ENCODE measurements around the gene SORL1.

Gene SORL1

GRCh38 chr11:121589946-121590537, 137.9 kb downstream of the SORL1 start:
- no peak for DNase-seq

- no peak for DNase-seq
Measured at GRCh38 chr11:121590772-121591404, 138.8 kb downstream of the SORL1 start.

DNA sequence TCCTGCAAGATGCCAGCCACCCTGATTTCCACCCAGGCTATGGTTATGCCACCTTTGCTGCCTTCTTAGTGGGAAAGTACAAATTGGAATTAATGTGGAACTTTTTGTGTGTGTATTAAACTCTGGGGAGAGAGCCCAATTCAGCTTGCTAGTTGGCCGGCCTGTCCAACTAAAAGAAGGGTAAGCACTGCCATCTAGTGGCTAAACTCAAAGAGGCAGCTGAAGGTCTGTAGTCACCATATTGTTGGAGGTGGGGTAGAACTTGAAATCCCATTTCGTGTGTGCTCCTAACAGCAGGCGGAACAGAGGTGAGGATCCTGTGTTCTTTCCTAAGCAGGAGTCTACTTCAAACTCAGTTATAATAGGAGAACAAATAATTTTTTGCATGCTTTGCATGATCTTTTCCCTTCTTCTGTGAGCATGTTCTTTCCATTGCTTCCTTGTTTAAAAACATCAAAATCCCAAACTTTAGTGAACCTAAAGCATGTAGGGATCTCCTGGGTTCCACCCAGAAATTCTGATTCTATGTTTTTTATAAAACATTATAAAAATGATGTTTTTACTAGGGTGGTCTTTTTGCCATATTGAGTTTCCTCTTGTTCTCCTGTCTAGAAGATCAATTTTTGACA, 139.4 kb downstream of the SORL1 start:
- DNase-seq = peak; percentile 88

- DNase-seq = no peak
Measured at GRCh38 chr11:121592708-121593107, 140.6 kb downstream of the SORL1 start.

DNA sequence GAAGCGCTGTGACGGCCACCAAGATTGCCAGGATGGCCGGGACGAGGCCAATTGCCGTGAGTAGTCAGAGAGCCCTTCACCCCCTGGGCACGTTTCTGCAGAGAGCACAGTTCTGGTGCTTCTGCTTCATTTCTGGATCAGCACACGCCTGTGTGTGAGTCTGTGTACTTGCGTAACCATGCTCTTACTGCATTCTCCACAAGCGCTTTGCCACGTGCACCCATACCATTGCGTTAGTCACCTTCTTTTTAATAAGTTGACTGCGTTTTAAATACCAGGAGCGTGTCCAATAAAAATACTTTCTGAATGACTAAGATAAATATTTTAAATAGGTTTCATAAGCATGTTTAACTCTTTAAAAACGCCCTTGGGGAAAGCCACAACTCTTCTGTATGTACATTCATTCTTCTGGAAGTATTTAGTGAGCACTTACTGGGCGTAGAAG, 143.6 kb downstream of the SORL1 start:
- no peak for DNase-seq

GRCh38 chr11:121596195-121597155, 144.4 kb downstream of the SORL1 start:
- DNase-seq = no peak

- DNase-seq = no peak
Measured at GRCh38 chr11:121603316-121603715, 151.2 kb downstream of the SORL1 start.

DNA sequence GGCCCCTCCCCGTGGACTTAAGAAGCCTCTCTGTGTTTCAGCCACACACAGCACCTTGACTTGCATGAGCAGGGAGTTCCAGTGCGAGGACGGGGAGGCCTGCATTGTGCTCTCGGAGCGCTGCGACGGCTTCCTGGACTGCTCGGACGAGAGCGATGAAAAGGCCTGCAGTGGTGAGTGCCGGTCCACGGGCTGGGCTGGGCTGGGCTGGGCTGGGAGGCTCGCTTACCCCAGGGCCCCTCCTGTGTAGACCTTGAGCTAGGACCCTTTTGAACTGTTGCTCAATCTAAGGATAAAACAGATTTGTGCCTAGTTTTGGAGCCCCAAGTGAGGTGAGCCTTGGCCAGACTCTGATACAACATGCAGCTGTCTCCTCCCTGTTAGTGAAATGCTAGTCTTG, 152.0 kb downstream of the SORL1 start:
- DNase-seq = no peak

DNA sequence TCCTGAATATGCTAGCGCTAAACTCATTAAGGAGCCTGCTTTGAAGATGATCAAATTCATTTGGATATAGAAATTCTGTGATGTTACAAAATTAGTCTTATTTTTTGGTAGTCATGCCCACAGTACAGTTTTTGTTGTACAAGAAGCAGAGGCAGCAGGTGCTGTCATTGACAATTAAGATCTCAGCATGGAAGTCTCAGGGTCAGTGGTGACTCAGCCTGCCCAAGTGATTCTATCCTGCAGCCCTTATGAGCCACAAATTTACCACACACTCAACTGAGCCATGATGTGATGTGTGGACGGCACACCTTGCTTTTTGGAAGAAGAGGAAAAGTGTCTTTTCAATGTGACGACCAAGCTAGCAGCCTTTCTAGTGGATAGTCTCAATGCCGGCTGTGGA, 154.2 kb downstream of the SORL1 start:
- no peak for DNase-seq

- no peak for DNase-seq
Measured at GRCh38 chr11:121607341-121607740, 155.2 kb downstream of the SORL1 start.

DNA sequence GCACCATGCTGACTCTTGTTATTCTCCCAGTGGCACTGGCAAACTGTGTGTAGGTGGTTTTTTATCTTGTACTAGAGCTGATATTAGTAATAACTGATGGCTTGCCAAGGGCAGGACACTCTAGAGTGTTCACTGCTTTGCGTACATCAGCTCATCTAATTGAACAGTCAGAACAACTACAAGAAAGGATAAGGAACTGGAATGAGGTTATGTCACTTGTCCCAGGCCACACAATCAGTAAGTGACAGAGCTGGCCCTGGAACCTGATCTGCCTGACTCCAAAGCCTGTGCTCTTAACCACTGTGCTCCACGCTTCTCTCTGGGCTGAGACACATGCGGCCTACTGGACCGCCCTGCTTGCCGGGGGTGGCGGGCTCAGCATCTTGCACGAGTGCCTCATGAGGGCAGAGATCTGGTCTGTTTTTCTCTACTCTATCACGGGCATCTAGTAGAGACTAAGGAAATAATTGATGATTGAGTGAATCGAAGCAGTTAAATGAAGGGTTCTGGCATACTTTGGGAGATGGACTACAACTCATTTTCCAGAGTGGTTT, 156.5 kb downstream of the SORL1 start:
- no peak for DNase-seq

DNA sequence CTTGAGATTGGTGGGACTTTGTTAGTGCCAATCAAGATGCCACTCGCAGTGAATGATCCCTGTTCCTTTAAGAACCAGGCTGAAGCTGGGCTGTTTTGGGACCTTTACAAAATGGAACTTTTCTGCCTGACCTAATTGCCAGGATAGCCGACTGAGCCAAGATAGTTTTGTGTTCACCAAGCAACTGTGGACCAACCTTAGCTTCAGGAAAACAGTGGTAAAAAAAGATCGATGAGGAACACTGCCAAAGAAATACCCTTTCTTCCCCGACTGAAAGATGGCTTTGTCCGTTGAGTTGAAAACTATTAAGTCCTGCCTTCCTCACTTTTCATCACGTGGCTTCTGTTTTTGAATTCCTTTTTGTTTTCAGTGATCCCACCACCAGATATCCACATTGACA, 158.6 kb downstream of the SORL1 start:
- DNase-seq = no peak

- no peak for DNase-seq
Measured at GRCh38 chr11:121611242-121611641, 159.1 kb downstream of the SORL1 start.

DNA sequence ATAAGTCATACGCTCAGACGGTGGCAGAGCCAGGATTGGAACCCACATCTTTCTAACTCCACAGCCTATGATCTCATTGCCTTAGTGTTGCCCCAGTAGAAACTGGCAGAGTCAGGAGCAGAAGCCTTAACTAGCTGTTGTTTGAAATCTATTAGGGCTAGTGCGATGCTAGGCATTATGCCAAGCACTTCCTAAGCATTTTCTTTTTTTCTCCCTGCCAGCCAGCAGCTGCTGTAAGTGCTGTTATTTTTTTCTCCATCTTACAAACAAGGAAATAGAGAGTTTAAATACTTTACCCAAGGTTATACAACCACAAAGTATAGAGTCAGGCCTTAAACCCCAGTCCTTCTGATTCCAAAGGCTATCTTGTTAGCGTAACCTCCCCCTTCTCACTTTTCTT, 161.6 kb downstream of the SORL1 start:
- DNase-seq = peak; percentile 94

- DNase-seq = no peak
Measured at GRCh38 chr11:121614636-121615240, 162.6 kb downstream of the SORL1 start.

DNA sequence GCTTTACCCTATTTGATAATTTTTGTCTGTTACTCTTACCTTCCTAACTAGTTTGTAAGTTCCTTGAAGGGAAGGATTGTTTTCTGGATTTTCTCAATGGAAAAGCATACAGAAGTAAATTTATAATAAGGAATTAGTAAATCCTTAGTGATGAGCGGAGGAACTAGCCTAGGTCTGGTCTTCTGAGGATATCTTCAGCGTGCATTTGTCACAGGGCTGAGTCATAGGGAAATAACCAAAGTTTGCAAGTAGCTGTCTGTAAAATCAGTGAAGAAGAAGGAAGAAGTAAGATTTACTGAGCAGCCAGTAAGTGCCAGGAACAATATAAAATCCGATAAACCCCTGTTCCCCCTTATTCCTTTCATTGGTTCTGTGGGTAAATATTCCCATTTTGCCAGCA, 163.4 kb downstream of the SORL1 start:
- no peak for DNase-seq

DNA sequence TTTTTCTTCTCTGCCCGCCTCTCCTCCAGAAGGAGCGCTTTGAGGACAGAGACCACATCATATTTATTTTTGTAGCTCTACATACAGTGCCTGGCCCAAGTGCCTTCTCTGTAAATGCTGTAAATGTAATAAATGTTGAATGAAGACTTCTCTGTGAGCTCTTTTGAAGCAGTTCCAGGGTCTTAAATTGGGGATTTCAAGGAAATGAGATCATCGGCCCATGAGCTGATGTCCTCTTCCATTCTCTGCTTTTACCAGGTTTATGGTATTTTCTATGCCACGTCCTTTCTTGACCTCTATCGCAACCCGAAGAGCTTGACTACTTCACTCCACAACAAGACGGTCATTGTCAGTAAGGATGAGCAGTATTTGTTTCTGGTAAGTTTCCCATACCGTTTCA, 166.4 kb downstream of the SORL1 start:
- DNase-seq = no peak

DNA sequence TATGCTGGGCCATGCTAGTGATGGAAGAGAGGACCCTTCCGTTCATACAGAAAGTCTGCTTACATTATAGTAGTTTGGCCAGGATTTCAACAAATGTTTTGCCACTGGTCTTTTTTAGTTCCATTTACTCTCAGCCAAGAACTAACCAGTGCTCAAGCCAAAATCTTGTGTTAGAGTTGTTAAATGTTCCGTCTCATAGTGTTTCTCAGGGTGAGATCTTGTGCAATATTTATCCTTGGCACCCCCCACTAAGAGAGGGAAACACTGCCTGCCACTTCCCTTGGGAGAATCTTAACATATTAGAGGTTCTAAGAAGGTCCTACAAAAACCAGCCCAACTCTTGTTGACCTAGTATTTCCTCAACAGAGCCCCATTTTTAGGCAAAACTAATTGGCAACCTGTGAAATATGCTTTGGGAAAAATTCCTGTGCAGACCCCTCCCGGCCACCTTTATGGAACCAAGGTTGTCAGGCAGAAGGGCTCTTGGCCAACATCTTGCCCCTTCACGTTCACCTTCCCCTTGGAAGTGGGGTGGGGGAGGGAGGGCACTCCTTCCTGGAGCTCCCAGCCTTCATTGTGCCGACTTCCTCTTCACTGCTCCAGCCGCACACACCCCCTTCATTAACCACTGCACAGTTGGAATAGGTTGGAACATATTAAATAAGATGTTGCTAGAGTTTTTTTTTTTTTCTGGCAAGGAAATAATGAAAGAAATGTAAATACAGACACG, 173.8 kb downstream of the SORL1 start:
- no peak for DNase-seq

GRCh38 chr11:121626507-121626875, 174.4 kb downstream of the SORL1 start:
- no peak for DNase-seq

- peak; percentile 56 for DNase-seq
Measured at GRCh38 chr11:121626980-121627379, 174.9 kb downstream of the SORL1 start.

DNA sequence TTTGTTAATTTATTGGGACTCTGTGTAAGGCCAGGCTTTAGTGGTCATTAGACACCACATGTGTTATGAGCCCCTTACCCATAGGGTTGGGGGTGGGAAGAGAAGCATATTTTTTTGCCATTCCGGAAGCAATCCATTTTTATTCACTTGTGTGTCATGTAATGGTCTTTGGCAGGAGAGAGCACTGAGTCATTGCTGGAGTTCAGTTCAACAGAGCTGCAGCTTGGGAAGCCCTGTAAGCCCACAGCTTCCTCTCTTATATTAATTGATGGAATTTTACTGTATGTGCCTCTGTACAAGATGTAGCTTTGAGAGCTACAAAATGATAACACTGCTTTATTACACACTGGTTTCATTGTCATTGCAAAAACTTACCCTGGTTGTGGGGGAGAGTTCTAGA, 177.9 kb downstream of the SORL1 start:
- DNase-seq = no peak

DNA sequence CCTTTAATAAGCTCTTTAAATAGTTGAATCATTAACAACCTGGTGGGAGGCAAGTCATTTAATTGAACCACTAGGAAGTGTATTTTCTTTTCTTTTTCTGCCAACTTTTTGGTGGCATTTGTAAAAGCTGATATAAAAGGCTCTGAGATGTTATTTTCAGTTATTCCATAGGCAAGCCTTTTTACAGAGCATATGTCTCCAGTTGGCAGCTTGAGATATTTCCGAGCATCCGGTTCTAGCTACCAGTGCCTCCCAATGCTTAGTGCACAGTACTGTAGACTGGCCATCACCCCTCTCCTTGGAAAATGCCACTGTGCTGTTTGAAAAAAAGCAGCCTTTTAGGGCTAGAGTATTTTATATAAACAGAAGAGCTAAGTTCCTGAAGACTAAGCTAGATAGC, 179.3 kb downstream of the SORL1 start:
- no peak for DNase-seq
